ENCODE measurements around the gene PPP1R8.

The PPP1R8 gene

DNA sequence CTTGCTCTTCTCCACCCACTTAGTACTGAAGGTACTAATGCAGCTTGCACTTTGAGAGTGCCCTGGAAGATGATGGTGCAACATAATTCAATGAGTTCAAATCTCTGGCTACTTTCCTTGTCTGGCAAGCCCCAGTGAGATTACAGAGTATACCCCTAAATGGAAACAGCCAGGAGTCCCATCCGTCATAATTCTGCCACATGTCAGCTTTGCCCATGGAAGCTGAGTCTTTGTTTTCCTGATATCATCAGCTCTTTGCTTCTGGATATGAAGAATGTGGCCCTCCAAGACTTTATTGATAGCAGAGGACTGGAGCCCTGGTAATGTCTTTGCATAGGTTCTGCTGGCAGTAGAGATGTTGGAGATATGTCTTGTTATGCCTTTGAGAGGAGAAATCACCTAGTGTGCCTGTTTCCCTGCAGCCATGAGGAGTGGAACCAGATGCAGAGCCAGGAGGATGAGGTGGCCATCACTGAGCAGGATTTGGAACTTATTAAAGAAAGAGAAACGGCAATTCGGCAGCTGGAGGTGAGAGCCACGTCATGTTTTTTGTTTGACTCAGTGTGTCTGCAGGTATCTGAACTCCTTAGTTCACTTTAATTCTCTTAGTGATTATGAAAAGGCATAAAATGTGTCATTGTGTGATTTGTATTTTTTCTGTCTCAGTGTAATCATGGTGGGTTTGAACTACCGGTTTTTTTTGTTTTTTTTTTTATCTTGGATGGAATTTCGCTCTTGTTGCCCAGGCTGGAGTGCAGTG is 18.7 kb upstream of the PPP1R8 start:
- H3K79me2 ChIP-seq (ENCODE audit: low read length) = no peaks in the 10 kb centered on the region
- H2AFZ ChIP-seq (ENCODE audit: low read depth, low read length) = no peak overlapping the region
- H3K4me1 ChIP-seq (ENCODE audit: low read length) = no peaks in the 10 kb centered on the region
- no peaks in the 10 kb centered on the region for H3K36me3 ChIP-seq (replicated peaks; ENCODE audit: low read depth, low read length)
- TF ChIP-seq, protein P1, sequence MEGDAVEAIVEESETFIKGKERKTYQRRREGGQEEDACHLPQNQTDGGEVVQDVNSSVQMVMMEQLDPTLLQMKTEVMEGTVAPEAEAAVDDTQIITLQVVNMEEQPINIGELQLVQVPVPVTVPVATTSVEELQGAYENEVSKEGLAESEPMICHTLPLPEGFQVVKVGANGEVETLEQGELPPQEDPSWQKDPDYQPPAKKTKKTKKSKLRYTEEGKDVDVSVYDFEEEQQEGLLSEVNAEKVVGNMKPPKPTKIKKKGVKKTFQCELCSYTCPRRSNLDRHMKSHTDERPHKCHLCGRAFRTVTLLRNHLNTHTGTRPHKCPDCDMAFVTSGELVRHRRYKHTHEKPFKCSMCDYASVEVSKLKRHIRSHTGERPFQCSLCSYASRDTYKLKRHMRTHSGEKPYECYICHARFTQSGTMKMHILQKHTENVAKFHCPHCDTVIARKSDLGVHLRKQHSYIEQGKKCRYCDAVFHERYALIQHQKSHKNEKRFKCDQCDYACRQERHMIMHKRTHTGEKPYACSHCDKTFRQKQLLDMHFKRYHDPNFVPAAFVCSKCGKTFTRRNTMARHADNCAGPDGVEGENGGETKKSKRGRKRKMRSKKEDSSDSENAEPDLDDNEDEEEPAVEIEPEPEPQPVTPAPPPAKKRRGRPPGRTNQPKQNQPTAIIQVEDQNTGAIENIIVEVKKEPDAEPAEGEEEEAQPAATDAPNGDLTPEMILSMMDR (IDR thresholded peaks at IDR 0.05; ENCODE audit: low read depth, low read length) = no peak
- no peak for TF ChIP-seq EZH2phosphoT487 (IDR thresholded peaks at IDR 0.05; ENCODE audit: low read depth)
- H3K4me2 ChIP-seq (ENCODE audit: low read length) = no peak overlapping the region
- H3K9me3 ChIP-seq (ENCODE audit: insufficient read depth, low read length) = no peaks in the 10 kb centered on the region
- no peak overlapping the region for H3K27ac ChIP-seq (ENCODE audit: low read length)
- no peak overlapping the region for H3K9ac ChIP-seq (ENCODE audit: low read length)
- H3K4me3 ChIP-seq (ENCODE audit: low read length) = no peak overlapping the region
- no peaks in the 10 kb centered on the region for H3K27me3 ChIP-seq (ENCODE audit: low read depth, low read length)
- H4K20me1 ChIP-seq (ENCODE audit: insufficient read depth, low read length) = no peaks in the 10 kb centered on the region

DNA sequence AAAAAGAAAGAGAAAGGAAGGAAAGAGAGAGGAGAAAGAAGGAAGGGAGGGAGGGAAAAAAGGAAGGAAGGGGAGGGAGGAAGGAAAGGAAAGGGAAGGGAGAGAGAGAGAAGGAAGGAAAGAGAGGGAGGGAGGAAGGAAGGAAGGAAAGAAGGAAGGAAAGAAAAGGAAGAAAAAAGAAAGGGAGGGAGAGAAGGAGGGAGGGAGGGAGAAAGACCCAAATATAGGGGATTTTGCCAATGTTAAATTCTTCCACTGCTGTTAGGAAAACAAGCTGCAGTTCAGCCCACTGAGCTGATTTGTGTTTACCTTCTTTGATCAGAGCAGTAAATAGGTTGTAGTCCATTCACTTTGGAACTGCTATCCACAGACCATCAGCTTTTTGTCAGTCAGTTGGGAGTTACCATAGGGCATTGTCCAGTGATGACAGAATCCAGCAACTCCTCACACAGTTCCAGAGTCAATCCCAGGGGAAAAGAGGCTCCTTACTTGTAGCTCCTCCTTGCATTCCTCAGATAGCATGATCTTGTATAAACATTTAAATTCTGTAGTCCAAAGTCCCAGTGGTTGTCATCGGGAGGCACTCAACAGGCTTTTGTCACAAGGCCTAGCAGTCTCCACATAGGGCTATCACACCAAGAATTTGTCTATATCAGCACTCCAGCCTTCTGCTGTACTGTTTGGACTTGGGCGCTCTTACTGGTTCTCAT is 13.5 kb upstream of the PPP1R8 start:
- TF ChIP-seq, protein P1 (IDR thresholded peaks at IDR 0.05; ENCODE audit: low read depth, low read length) = no peak
- TF ChIP-seq EZH2phosphoT487 (IDR thresholded peaks at IDR 0.05; ENCODE audit: low read depth) = no peak
- Histone ChIP-seq H4K20me1 (ENCODE audit: insufficient read depth, low read length) (no peaks in the 10 kb centered on the region), H3K36me3 (replicated peaks; ENCODE audit: low read depth, low read length) (peaks cover 12% of the 10 kb centered on the region), H3K4me1 (ENCODE audit: low read length) (no peaks in the 10 kb centered on the region), H3K4me3 (ENCODE audit: low read length) (no peak overlapping the region), H3K9me3 (ENCODE audit: insufficient read depth, low read length) (no peaks in the 10 kb centered on the region), H3K27me3 (ENCODE audit: low read depth, low read length) (no peaks in the 10 kb centered on the region), H3K27ac (ENCODE audit: low read length) (no peak overlapping the region), H3K79me2 (ENCODE audit: low read length) (no peaks in the 10 kb centered on the region), H2AFZ (ENCODE audit: low read depth, low read length) (no peak overlapping the region), H3K9ac (ENCODE audit: low read length) (no peak overlapping the region), H3K4me2 (ENCODE audit: low read length) (no peak overlapping the region)

GRCh38 chr1:27821761-27822315 is 8.7 kb upstream of the PPP1R8 start:
- Histone ChIP-seq H2AFZ (ENCODE audit: low read depth, low read length) (no peak overlapping the region), H3K9ac (ENCODE audit: low read length) (no peak overlapping the region), H3K4me3 (ENCODE audit: low read length) (no peak overlapping the region), H3K27ac (ENCODE audit: low read length) (no peak overlapping the region), H4K20me1 (ENCODE audit: insufficient read depth, low read length) (no peaks in the 10 kb centered on the region), H3K9me3 (ENCODE audit: insufficient read depth, low read length) (no peaks in the 10 kb centered on the region), H3K4me2 (ENCODE audit: low read length) (no peak overlapping the region), H3K36me3 (replicated peaks; ENCODE audit: low read depth, low read length) (peaks cover 12% of the 10 kb centered on the region), H3K79me2 (ENCODE audit: low read length) (no peaks in the 10 kb centered on the region), H3K4me1 (ENCODE audit: low read length) (no peaks in the 10 kb centered on the region), H3K27me3 (ENCODE audit: low read depth, low read length) (no peaks in the 10 kb centered on the region)
- TF ChIP-seq, protein P1 (IDR thresholded peaks at IDR 0.05; ENCODE audit: low read depth, low read length) = no peak
- no peak for TF ChIP-seq EZH2phosphoT487 (IDR thresholded peaks at IDR 0.05; ENCODE audit: low read depth)

DNA sequence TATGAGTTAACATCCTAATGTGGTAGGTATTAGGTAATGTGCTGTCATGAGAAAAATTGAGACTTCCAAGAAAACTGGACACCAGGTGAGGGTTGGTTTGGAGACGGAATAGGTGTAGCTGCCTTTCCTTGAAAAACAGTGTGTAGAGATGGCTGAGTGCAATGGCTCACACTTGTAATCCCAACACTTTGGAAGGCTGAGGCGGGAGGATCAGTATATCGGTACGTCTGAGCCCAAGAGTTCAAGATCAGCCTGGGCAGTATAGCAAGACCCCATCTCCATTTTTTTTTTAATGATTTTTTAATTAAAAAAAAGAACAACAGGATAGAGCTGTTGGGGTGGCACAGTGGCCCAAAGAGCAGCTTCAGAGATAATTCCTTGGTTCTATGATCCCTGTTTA is 6.8 kb upstream of the PPP1R8 start:
- no peaks in the 10 kb centered on the region for H3K27me3 ChIP-seq (ENCODE audit: low read depth, low read length)
- H3K4me1 ChIP-seq (ENCODE audit: low read length) = no peaks in the 10 kb centered on the region
- no peak overlapping the region for H3K9ac ChIP-seq (ENCODE audit: low read length)
- no peaks in the 10 kb centered on the region for H4K20me1 ChIP-seq (ENCODE audit: insufficient read depth, low read length)
- TF ChIP-seq EZH2phosphoT487 (IDR thresholded peaks at IDR 0.05; ENCODE audit: low read depth) = no peak
- TF ChIP-seq, protein P1 (IDR thresholded peaks at IDR 0.05; ENCODE audit: low read depth, low read length) = no peak
- H2AFZ ChIP-seq (ENCODE audit: low read depth, low read length) = no peak overlapping the region
- no peak overlapping the region for H3K4me2 ChIP-seq (ENCODE audit: low read length)
- no peaks in the 10 kb centered on the region for H3K79me2 ChIP-seq (ENCODE audit: low read length)
- peaks cover 8% of the 10 kb centered on the region for H3K36me3 ChIP-seq (replicated peaks; ENCODE audit: low read depth, low read length)
- H3K4me3 ChIP-seq (ENCODE audit: low read length) = no peak overlapping the region
- no peaks in the 10 kb centered on the region for H3K9me3 ChIP-seq (ENCODE audit: insufficient read depth, low read length)
- no peak overlapping the region for H3K27ac ChIP-seq (ENCODE audit: low read length)

Data from OCI-LY3 (cell line).